SK-N-SH (cell line): ENCODE data around the gene PRR11. TPM values are rescaled to one million over a fixed set of nuclear protein-coding genes. Genes with fewer than 3 reads are reported as not detected.

Experiments
- CTCF ChIA-PET: fragments of 300-600, 350-600 bp; formaldehyde crosslinking; extraction: SDS; loops from one replicate; lab custom pipeline; 2021; lab: Yijun Ruan, JAX
- POLR2A ChIA-PET: fragments of 350-600 bp; sonication (Branson Sonifier 250); formaldehyde crosslinking; extraction: SDS; loops from one replicate; lab custom pipeline; 2020; ENCODE audit warnings: antibody characterized with exemption, inconsistent platforms; lab: Yijun Ruan, JAX
- DNase-seq: peaks from one replicate; pipeline ENCODE4 v3.0.0; 2012
- H2AFZ ChIP-seq: fragments of 200-600 bp; sonication (generic); 2 replicates; pipeline ENCODE4 v1.8.1; 2016; ENCODE audit warnings: antibody characterized with exemption, mild to moderate bottlenecking, low read depth
- H3F3A ChIP-seq: fragments of 200-600 bp; sonication (generic); replicated peaks from 2 replicates; pipeline ENCODE3; 2016; ENCODE audit warnings: antibody characterized with exemption, mild to moderate bottlenecking; ENCODE audit not compliant: insufficient read depth
- H3K27ac ChIP-seq, 2 experiments: fragments of 200-500 bp in 1 of 2; fragments of 200-600 bp in 1 of 2; sonication (Bioruptor generic) in 1 of 2; sonication (generic), shearing (Covaris generic) in 1 of 2; 2 replicates each; pipeline versions ENCODE4 v1.5.1 to v1.6.1; 2014 to 2016; ENCODE audit warnings: low read depth in 2 of 2, inconsistent platforms in 1 of 2, low read length in 1 of 2, mild to moderate bottlenecking in 1 of 2, mixed read lengths in 1 of 2
- H3K27me3 ChIP-seq: fragments of 200-600 bp; sonication (generic), shearing (Covaris generic); 2 replicates; pipeline ENCODE4 v1.6.1; 2016; ENCODE audit warnings: mixed run types; ENCODE audit not compliant: insufficient read depth
- H3K36me3 ChIP-seq, 2 experiments: fragments of 200-500 bp in 1 of 2; fragments of 200-600 bp in 1 of 2; sonication (Bioruptor generic) in 1 of 2; sonication (generic) in 1 of 2; replicated peaks in 1 of 2; 2 replicates each; pipeline versions ENCODE3 to v1.5.1; 2014 to 2016; ENCODE audit warnings: low read length in 1 of 2, mild to moderate bottlenecking in 1 of 2; ENCODE audit not compliant: insufficient read depth in 2 of 2, control insufficient read depth in 1 of 2
- H3K4me1 ChIP-seq, 2 experiments: fragments of 200-500 bp in 1 of 2; fragments of 200-600 bp in 1 of 2; sonication (Bioruptor generic) in 1 of 2; sonication (generic), shearing (Covaris generic) in 1 of 2; 2 replicates each; pipeline versions ENCODE4 v1.5.1 to v1.6.1; 2014 to 2016; ENCODE audit warnings: low read depth in 1 of 2, low read length in 1 of 2, mixed run types in 1 of 2; ENCODE audit not compliant: insufficient read depth in 2 of 2, control insufficient read depth in 1 of 2
- H3K4me2 ChIP-seq: fragments of 200-600 bp; sonication (generic), shearing (Covaris generic); 2 replicates; pipeline ENCODE4 v1.6.1; 2017; ENCODE audit warnings: mixed run types
- H3K4me3 ChIP-seq, 2 experiments: fragments of 200-500 bp in 1 of 2; fragments of 200-600 bp in 1 of 2; sonication (Bioruptor generic) in 1 of 2; sonication (generic), shearing (Covaris generic) in 1 of 2; 2 replicates each; pipeline versions ENCODE4 v1.5.1 to v1.8.1; 2014 to 2016; ENCODE audit warnings: low read depth in 2 of 2, inconsistent platforms in 1 of 2, low read length in 1 of 2, mild to moderate bottlenecking in 1 of 2, mixed read lengths in 1 of 2, moderate library complexity in 1 of 2
- H3K79me2 ChIP-seq: fragments of 200-600 bp; sonication (generic); 2 replicates; pipeline ENCODE4 v1.8.1; 2017; ENCODE audit warnings: mild to moderate bottlenecking; ENCODE audit not compliant: insufficient read depth
- H3K9ac ChIP-seq: fragments of 200-600 bp; sonication (generic); 2 replicates; pipeline ENCODE4 v1.6.1; 2017; ENCODE audit warnings: mixed run types
- H3K9me2 ChIP-seq: fragments of 200-600 bp; sonication (generic); 2 replicates; pipeline ENCODE4 v1.6.1; 2017; ENCODE audit warnings: mixed run types
- H3K9me3 ChIP-seq: fragments of 200-600 bp; sonication (generic); 2 replicates; pipeline ENCODE4 v1.6.1; 2017; ENCODE audit warnings: mixed run types, mild to moderate bottlenecking, moderate library complexity
- H4K20me1 ChIP-seq: fragments of 200-600 bp; sonication (generic); 2 replicates; pipeline ENCODE4 v1.6.1; 2017; ENCODE audit warnings: mild to moderate bottlenecking, mixed run types; ENCODE audit not compliant: insufficient read depth
- CHD2 ChIP-seq: fragments of 150-350 bp; IDR thresholded peaks from 2 replicates; pipeline ENCODE4 v1.6.1; 2018; ENCODE audit warnings: low read length; ENCODE audit not compliant: partially characterized antibody
- ELF1 ChIP-seq: IDR thresholded peaks from 2 replicates; pipeline ENCODE4 v1.4.0; 2012
- EZH2phosphoT487 ChIP-seq: fragments of 200-600 bp; sonication (generic); IDR thresholded peaks from 2 replicates; pipeline ENCODE4 v1.6.1; 2017; ENCODE audit warnings: low read depth, mixed run types, mild to moderate bottlenecking, antibody characterized with exemption, moderate library complexity, borderline replicate concordance
- FOSL2 ChIP-seq: IDR thresholded peaks from 2 replicates; pipeline ENCODE4 v1.4.0; 2012; ENCODE audit warnings: low read depth, mild to moderate bottlenecking, moderate library complexity, borderline replicate concordance
- FOXJ3 ChIP-seq: sonication (generic); formaldehyde crosslinking; IDR thresholded peaks from 2 replicates; pipeline ENCODE4 v1.5.1; 2020; ENCODE audit warnings: mild to moderate bottlenecking, missing genetic modification reagents
- FOXM1 ChIP-seq: IDR thresholded peaks from 2 replicates; pipeline ENCODE4 v1.4.0; 2012; ENCODE audit warnings: low read depth, mild to moderate bottlenecking
- GATA2 ChIP-seq: sonication (generic); formaldehyde crosslinking; IDR thresholded peaks from 2 replicates; pipeline ENCODE4 v1.5.0; 2020; ENCODE audit warnings: mild to moderate bottlenecking, missing genetic modification reagents
- MEF2A ChIP-seq: IDR thresholded peaks from 2 replicates; pipeline ENCODE4 v1.4.0; 2012; ENCODE audit warnings: low read depth, borderline replicate concordance
- MXI1 ChIP-seq: IDR thresholded peaks from 2 replicates; pipeline ENCODE4 v1.6.1; 2012; ENCODE audit warnings: mild to moderate bottlenecking, low read depth, low read length, improper control_type of control experiment
- NRF1 ChIP-seq: IDR thresholded peaks from 2 replicates; pipeline ENCODE4 v1.6.1; 2012; ENCODE audit warnings: low read depth, mild to moderate bottlenecking, low read length
- RCOR1 ChIP-seq: fragments of 150-350 bp; IDR thresholded peaks from 2 replicates; pipeline ENCODE4 v1.6.1; 2017; ENCODE audit warnings: antibody characterized with exemption, low read length
- REST ChIP-seq: IDR thresholded peaks from 2 replicates; pipeline ENCODE4 v1.6.1; 2012; ENCODE audit warnings: mild to moderate bottlenecking, low read depth, low read length, moderate library complexity
- RFX5 ChIP-seq: IDR thresholded peaks from 2 replicates; pipeline ENCODE4 v1.6.1; 2012; ENCODE audit warnings: mild to moderate bottlenecking, improper control_type of control experiment, low read length
- SMC3 ChIP-seq: IDR thresholded peaks from 2 replicates; pipeline ENCODE4 v1.6.1; 2012; ENCODE audit warnings: low read depth, low read length, improper control_type of control experiment
- TEAD4 ChIP-seq: IDR thresholded peaks from 2 replicates; pipeline ENCODE4 v1.4.0; 2012; ENCODE audit warnings: mild to moderate bottlenecking, borderline replicate concordance; ENCODE audit not compliant: insufficient read depth
- USF1 ChIP-seq: IDR thresholded peaks from 2 replicates; pipeline ENCODE4 v1.4.0; 2012; ENCODE audit warnings: low read depth, borderline replicate concordance
- USF2 ChIP-seq: fragments of 150-350 bp; IDR thresholded peaks from 2 replicates; pipeline ENCODE4 v1.6.1; 2017; ENCODE audit warnings: antibody characterized with exemption, low read length, low read depth, borderline replicate concordance
- WGBS: methylation state at CpG from one replicate; pipeline ENCODE4 v1.1.6; 2017; ENCODE audit warnings: low lambda C conversion rate; 5-methylcytosine and 5-hydroxymethylcytosine counted together
- polyA plus RNA-seq, 3 experiments: library from polyadenylated mRNA; depleted of rRNA; stranded (reverse); fragments of >200 nt; gene quantifications; 2 replicates each; pipeline ENCODE4 v1.2.3, GENCODE V29; 2012

Gene PRR11
- polyA plus RNA-seq, 1 of the 3 experiments (the other 2 are of a cell fraction): 25.8 TPM

- H3K4me3 ChIP-seq: peak overlapping the region; percentile 66 to 83
- ChIA-PET CTCF (interaction anchor here (0.5 to 1.3 kb wide), 2 partner anchors 23 to 93 kb away, joined by 3 read pairs; no protein-coding TSS in a partner anchor), POLR2A (interaction anchor here (1.1 to 2.3 kb wide), 5 partner anchors 11 to 476 kb away, joined by 3 to 9 read pairs (median 7); partner anchors contain the start of genes PRR11, RAD51C, SKA2 and TEX14)
- H3K4me1 ChIP-seq: peaks cover 0 to 8% of the 10 kb centered on the region in 2 experiments; a peak in 2 of 4 replicates
- no peaks in the 10 kb centered on the region for H3K9me2 ChIP-seq
- H3K79me2 ChIP-seq: peaks cover 62% of the 10 kb centered on the region
- WGBS: 3% methylated on average over 10 of the region's 10 CpGs
- no peaks in the 10 kb centered on the region for H3K9me3 ChIP-seq
- H3K4me2 ChIP-seq: peak overlapping the region; percentile 77
- H3K27ac ChIP-seq: peak overlapping the region; percentile 37 to 87
- no peak for DNase-seq
- H3F3A ChIP-seq: peaks cover 10% of the 10 kb centered on the region
- H3K36me3 ChIP-seq: peaks cover 14 to 23% of the 10 kb centered on the region in 2 experiments
- H3K27me3 ChIP-seq: no peaks in the 10 kb centered on the region
- TF ChIP-seq REST: no peak
- TF ChIP-seq MXI1: no peak
- TF ChIP-seq SMC3: no peak
- no peak for TF ChIP-seq EZH2phosphoT487
- TF ChIP-seq USF2: no peak
- TF ChIP-seq FOSL2: no peak
- TF ChIP-seq FOXM1: no peak
- TF ChIP-seq GATA2 (CRISPR knock-in tag): peak; percentile 62
- peak; percentile 18; the same call in 1 of the 2 replicates for TF ChIP-seq RCOR1
- TF ChIP-seq USF1: no peak
- no peak; the same call in 1 of the 2 replicates for TF ChIP-seq MEF2A
- no peak for TF ChIP-seq ELF1
- no peak for TF ChIP-seq NRF1
- TF ChIP-seq FOXJ3 (CRISPR knock-in tag): 0 out of 2 replicates have a peak, but pooled peaks have one; percentile 9
- no peak for TF ChIP-seq RFX5
- TF ChIP-seq TEAD4: no peak
- no peak for TF ChIP-seq CHD2
- TF ChIP-seq, all 33 proteins: peak for 3
- H2AFZ ChIP-seq: peak overlapping the region; percentile 73
- H3K9ac ChIP-seq: peak overlapping the region; percentile 59; the same call in 1 of the 2 replicates
- H4K20me1 ChIP-seq: peaks cover 14% of the 10 kb centered on the region
These were observed 48.3 kb upstream of the PRR11 start for GRCh38 chr17:59107306-59107670.
